ENCODE measurements around the gene COL9A3.

DNA sequence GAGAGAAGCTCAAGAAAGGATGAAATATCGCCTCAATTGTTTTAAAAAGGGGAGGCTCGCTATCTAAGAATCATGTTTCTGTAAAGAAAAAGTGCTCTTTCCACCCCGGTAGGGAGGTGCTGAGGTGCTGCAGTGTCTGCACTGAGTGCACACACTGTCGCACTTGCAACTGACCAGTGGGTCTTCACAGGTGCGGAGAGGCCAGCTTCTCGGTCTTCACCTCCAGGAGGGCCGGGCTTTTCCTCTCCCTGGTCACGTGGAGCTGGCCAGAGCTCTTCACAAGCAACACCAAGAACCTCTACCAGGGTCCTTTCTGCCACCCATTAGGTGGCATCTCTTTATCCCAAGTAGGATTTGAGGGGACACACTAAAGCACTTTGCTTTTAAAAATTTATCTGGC, 72.6 kb downstream of the COL9A3 start:
- TF ChIP-seq CTCF (IDR thresholded peaks at IDR 0.05) (no peak), CBFB (CRISPR knock-in tag; IDR thresholded peaks at IDR 0.05; ENCODE audit: low read depth) (no peak), ZNF281 (CRISPR knock-in tag; IDR thresholded peaks at IDR 0.05) (no peak), ZNF138 (CRISPR knock-in tag; conservative IDR thresholded peaks at IDR 0.05) (no peak), KAT7 (CRISPR knock-in tag; IDR thresholded peaks at IDR 0.05; ENCODE audit: borderline replicate concordance) (no peak), FOXK1 (CRISPR knock-in tag; IDR thresholded peaks at IDR 0.05) (no peak), NFYB (CRISPR knock-in tag; conservative IDR thresholded peaks at IDR 0.05; ENCODE audit: low read depth) (no peak), OVOL2 (CRISPR knock-in tag; IDR thresholded peaks at IDR 0.05; ENCODE audit: borderline replicate concordance) (no peak), USF1 (CRISPR knock-in tag; IDR thresholded peaks at IDR 0.05) (no peak), ZNF396 (CRISPR knock-in tag; IDR thresholded peaks at IDR 0.05; ENCODE audit: borderline replicate concordance) (no peak), ZNF512 (CRISPR knock-in tag; IDR thresholded peaks at IDR 0.05; ENCODE audit: borderline replicate concordance) (no peak)
- TF ChIP-seq, protein P1, sequence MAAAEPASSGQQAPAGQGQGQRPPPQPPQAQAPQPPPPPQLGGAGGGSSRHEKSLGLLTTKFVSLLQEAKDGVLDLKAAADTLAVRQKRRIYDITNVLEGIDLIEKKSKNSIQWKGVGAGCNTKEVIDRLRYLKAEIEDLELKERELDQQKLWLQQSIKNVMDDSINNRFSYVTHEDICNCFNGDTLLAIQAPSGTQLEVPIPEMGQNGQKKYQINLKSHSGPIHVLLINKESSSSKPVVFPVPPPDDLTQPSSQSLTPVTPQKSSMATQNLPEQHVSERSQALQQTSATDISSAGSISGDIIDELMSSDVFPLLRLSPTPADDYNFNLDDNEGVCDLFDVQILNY (CRISPR knock-in tag; IDR thresholded peaks at IDR 0.05), result no peak
- TF ChIP-seq, protein P2, sequence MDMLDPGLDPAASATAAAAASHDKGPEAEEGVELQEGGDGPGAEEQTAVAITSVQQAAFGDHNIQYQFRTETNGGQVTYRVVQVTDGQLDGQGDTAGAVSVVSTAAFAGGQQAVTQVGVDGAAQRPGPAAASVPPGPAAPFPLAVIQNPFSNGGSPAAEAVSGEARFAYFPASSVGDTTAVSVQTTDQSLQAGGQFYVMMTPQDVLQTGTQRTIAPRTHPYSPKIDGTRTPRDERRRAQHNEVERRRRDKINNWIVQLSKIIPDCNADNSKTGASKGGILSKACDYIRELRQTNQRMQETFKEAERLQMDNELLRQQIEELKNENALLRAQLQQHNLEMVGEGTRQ (CRISPR knock-in tag; IDR thresholded peaks at IDR 0.05), result no peak

Data from WTC11 (cell line).